Testis (tissue), 2 donors: ENCODE data around the gene CDCA5.

Experiments used
- CTCF ChIP-seq, 3 experiments: fragments of 450-650 bp in 2 of 3; fragments of 200-600 bp in 1 of 3; sonication (generic) in 1 of 3; IDR thresholded peaks; one replicate each; pipeline ENCODE4 v1.5.1; 2016 to 2019; ENCODE audit warnings: antibody characterized with exemption in 3 of 3, mild to moderate bottlenecking in 2 of 3, moderate library complexity in 1 of 3
- POLR2A ChIP-seq: fragments of 450-650 bp; IDR thresholded peaks from one replicate; pipeline ENCODE4 v1.6.1; 2017; ENCODE audit warnings: antibody characterized with exemption, mild to moderate bottlenecking, moderate library complexity

GRCh38 chr11:65132238-65132987 lies 48.6 kb upstream of the CDCA5 start:
- TF ChIP-seq CTCF (IDR thresholded peaks at IDR 0.05) = no peak
- no peak for TF ChIP-seq POLR2A
